Measurements from ENCODE around the gene GPR35. TPM values are rescaled to one million over a fixed set of nuclear protein-coding genes. Genes with fewer than 3 reads are reported as not detected.

GPR35 gene
- polyA plus RNA-seq, 4 donors, result 75.5 to 367 (median 233) TPM

DNA sequence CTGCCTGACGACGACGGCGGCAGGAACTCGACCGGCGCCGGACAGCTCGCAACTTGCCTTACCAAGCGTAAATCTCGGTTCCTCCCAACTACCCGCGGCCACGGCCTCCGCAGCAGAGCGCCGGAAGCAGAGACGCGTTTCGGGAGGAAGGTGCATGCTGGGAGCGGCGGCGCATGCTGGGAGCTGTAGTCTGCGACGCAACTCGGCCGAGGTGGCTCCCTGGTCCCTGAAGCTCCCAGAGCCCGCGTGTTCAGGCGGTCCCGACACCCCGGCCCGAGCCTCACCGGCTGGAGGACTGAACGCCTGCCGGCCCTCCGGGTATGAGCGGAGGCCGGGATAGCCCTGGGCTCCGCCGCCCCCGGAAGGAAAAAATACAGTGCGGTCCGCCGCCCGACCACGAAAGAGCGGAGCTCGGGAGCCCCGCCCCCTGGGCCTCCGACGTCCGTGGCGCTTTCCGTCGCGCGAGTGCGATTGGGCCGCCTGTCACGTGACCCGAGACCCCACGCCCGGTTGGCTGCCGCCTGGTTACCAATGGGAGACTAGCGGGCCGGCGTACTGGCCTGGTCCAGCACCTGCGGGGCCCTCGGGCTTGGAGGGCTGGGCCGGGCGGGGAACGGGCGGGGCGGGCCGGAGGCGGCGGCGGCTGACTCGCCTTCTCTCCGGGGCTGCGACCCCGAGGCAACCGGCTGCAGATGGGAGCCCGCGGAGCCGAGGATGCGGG is 38.9 kb upstream of the GPR35 start, which contains the start of gene CAPN10:
Gene CAPN10, plus strand, starts transcription at position 537 of the 721 bp plus-strand sequence. Its CDS starts 178 bp downstream, at position 715.
- Histone ChIP-seq H3K9me3 (ENCODE audit: control insufficient read depth in 2 of 2, insufficient read depth in 1 of 2, low read depth in 1 of 2, low read length in 1 of 2) (peaks cover 0 to 7% of the 10 kb centered on the region in 2 donors), H3K4me1 (ENCODE audit: control insufficient read depth in 3 of 3, insufficient read depth in 2 of 3, low read depth in 1 of 3, low read length in 2 of 3) (peaks cover 5 to 18% (median 15%) of the 10 kb centered on the region in 3 donors), H3K27ac (ENCODE audit: low read depth in 1 of 3, low read length in 2 of 3) (peak within 1 kb of the TSS; percentile 79 to 95 (median 83)), H3K27me3 (ENCODE audit: control insufficient read depth in 3 of 3, insufficient read depth in 3 of 3, low read length in 3 of 3) (no peaks in the 10 kb centered on the region), H3K4me3 (ENCODE audit: low read depth in 1 of 3, low read length in 3 of 3) (peak within 1 kb of the TSS; percentile 87 to 90 (median 88)), H3K36me3 (ENCODE audit: control insufficient read depth in 3 of 3, insufficient read depth in 2 of 3, low read depth in 1 of 3, low read length in 3 of 3) (peaks cover 0 to 43% (median 2%) of the 10 kb centered on the region in 3 donors)
- DNase-seq (peak; percentile 98 to 99), FAIRE-seq (no peak)
- 0 to 1% (median 0%) methylated on average over 79 to 88 of the region's 88 CpGs for WGBS, 3 donors

GRCh38 chr2:240586919-240587800 is 38.1 kb upstream of the GPR35 start:
- DNase-seq (peak; percentile 50 to 60), FAIRE-seq (no peak)
- Histone ChIP-seq H3K9me3 (ENCODE audit: control insufficient read depth in 2 of 2, insufficient read depth in 1 of 2, low read depth in 1 of 2, low read length in 1 of 2) (no peaks in the 10 kb centered on the region), H3K4me1 (ENCODE audit: control insufficient read depth in 3 of 3, insufficient read depth in 2 of 3, low read depth in 1 of 3, low read length in 2 of 3) (peaks cover 5 to 18% (median 15%) of the 10 kb centered on the region in 3 donors), H3K4me3 (ENCODE audit: low read depth in 1 of 3, low read length in 3 of 3) (peak overlapping the region; percentile 59 to 90 (median 88)), H3K27me3 (ENCODE audit: control insufficient read depth in 3 of 3, insufficient read depth in 3 of 3, low read length in 3 of 3) (no peaks in the 10 kb centered on the region), H3K27ac (ENCODE audit: low read depth in 1 of 3, low read length in 2 of 3) (peak overlapping the region in 2 of 3 donors; percentile 24 to 39), H3K36me3 (ENCODE audit: control insufficient read depth in 3 of 3, insufficient read depth in 2 of 3, low read depth in 1 of 3, low read length in 3 of 3) (peaks cover 2 to 47% (median 4%) of the 10 kb centered on the region in 3 donors)
- WGBS, 3 donors, result 2 to 3% (median 3%) methylated on average over 43 to 62 of the region's 62 CpGs

DNA sequence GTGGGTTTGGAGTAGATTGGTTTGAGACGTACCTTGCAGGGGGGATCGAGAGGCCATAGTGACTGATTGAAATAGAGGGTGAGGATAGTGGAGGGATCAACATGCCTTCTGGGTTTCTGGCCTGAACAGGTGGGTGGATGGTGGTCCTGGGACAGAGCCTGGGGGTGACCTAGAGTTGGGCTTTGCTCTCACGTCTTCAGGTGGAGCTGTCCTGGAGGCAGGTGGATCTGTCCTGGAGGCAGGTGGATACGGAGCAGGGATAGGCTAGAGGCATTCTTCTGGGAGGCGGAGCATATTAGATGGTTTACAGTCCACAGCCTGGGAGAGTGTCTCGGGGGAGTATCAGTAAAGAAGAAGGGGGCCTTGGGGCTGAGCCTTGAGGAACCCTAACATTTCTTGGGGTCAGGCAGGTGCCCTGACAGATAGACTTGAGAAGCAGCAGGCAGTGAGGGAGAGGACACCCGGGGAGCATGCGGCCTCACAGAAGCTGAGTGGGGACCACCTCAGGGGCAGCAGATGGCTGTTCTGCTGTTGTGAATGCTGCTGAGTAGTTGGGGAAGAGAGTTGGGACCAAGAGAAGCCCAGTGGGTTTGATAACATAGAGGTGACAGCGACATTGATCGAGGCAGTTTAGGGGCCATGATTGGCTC is 37.1 kb upstream of the GPR35 start:
- peak overlapping the region in 1 of 3 donors; percentile 88 for H3K4me3 ChIP-seq (ENCODE audit: low read depth in 1 of 3, low read length in 3 of 3)
- no peak overlapping the region for H3K27ac ChIP-seq (ENCODE audit: low read depth in 1 of 3, low read length in 2 of 3)
- FAIRE-seq (no peak), DNase-seq (no peak)
- H3K4me1 ChIP-seq (ENCODE audit: control insufficient read depth in 3 of 3, insufficient read depth in 2 of 3, low read depth in 1 of 3, low read length in 2 of 3), result peaks cover 5 to 18% (median 15%) of the 10 kb centered on the region in 3 donors
- H3K27me3 ChIP-seq (ENCODE audit: control insufficient read depth in 3 of 3, insufficient read depth in 3 of 3, low read length in 3 of 3), result no peaks in the 10 kb centered on the region
- 67 to 80% (median 77%) methylated on average over 10 of the region's 10 CpGs for WGBS, 3 donors
- H3K36me3 ChIP-seq (ENCODE audit: control insufficient read depth in 3 of 3, insufficient read depth in 2 of 3, low read depth in 1 of 3, low read length in 3 of 3), result peaks cover 2 to 54% (median 6%) of the 10 kb centered on the region in 3 donors
- H3K9me3 ChIP-seq (ENCODE audit: control insufficient read depth in 2 of 2, insufficient read depth in 1 of 2, low read depth in 1 of 2, low read length in 1 of 2), result no peaks in the 10 kb centered on the region

GRCh38 chr2:240588669-240589068 is 36.6 kb upstream of the GPR35 start:
- DNase-seq, result no peak
- 77 to 91% (median 81%) methylated on average over 4 of the region's 4 CpGs for WGBS, 3 donors
- Histone ChIP-seq H3K27me3 (ENCODE audit: control insufficient read depth in 3 of 3, insufficient read depth in 3 of 3, low read length in 3 of 3) (no peaks in the 10 kb centered on the region), H3K36me3 (ENCODE audit: control insufficient read depth in 3 of 3, insufficient read depth in 2 of 3, low read depth in 1 of 3, low read length in 3 of 3) (peaks cover 2 to 55% (median 6%) of the 10 kb centered on the region in 3 donors), H3K27ac (ENCODE audit: low read depth in 1 of 3, low read length in 2 of 3) (no peak overlapping the region), H3K4me3 (ENCODE audit: low read depth in 1 of 3, low read length in 3 of 3) (no peak overlapping the region), H3K4me1 (ENCODE audit: control insufficient read depth in 3 of 3, insufficient read depth in 2 of 3, low read depth in 1 of 3, low read length in 2 of 3) (peaks cover 5 to 18% (median 15%) of the 10 kb centered on the region in 3 donors), H3K9me3 (ENCODE audit: control insufficient read depth in 2 of 2, insufficient read depth in 1 of 2, low read depth in 1 of 2, low read length in 1 of 2) (no peaks in the 10 kb centered on the region)
- FAIRE-seq, result no peak

- Histone ChIP-seq H3K9me3 (ENCODE audit: control insufficient read depth in 2 of 2, insufficient read depth in 1 of 2, low read depth in 1 of 2, low read length in 1 of 2) (no peaks in the 10 kb centered on the region), H3K4me1 (ENCODE audit: control insufficient read depth in 3 of 3, insufficient read depth in 2 of 3, low read depth in 1 of 3, low read length in 2 of 3) (peaks cover 5 to 18% (median 15%) of the 10 kb centered on the region in 3 donors), H3K36me3 (ENCODE audit: control insufficient read depth in 3 of 3, insufficient read depth in 2 of 3, low read depth in 1 of 3, low read length in 3 of 3) (peaks cover 2 to 59% (median 6%) of the 10 kb centered on the region in 3 donors)
Observed at GRCh38 chr2:240589375-240589774, 35.9 kb upstream of the GPR35 start.

GRCh38 chr2:240589850-240590525 is 35.3 kb upstream of the GPR35 start:
- Histone ChIP-seq H3K36me3 (ENCODE audit: control insufficient read depth in 3 of 3, insufficient read depth in 2 of 3, low read depth in 1 of 3, low read length in 3 of 3) (peaks cover 2 to 61% (median 6%) of the 10 kb centered on the region in 3 donors), H3K4me1 (ENCODE audit: control insufficient read depth in 3 of 3, insufficient read depth in 2 of 3, low read depth in 1 of 3, low read length in 2 of 3) (peaks cover 3 to 15% (median 11%) of the 10 kb centered on the region in 3 donors), H3K27me3 (ENCODE audit: control insufficient read depth in 3 of 3, insufficient read depth in 3 of 3, low read length in 3 of 3) (no peaks in the 10 kb centered on the region), H3K4me3 (ENCODE audit: low read depth in 1 of 3, low read length in 3 of 3) (no peak overlapping the region), H3K9me3 (ENCODE audit: control insufficient read depth in 2 of 2, insufficient read depth in 1 of 2, low read depth in 1 of 2, low read length in 1 of 2) (no peaks in the 10 kb centered on the region), H3K27ac (ENCODE audit: low read depth in 1 of 3, low read length in 2 of 3) (no peak overlapping the region)
- no peak for FAIRE-seq
- DNase-seq, result no peak
- 88 to 92% (median 90%) methylated on average over 16 of the region's 16 CpGs for WGBS, 3 donors

More at GRCh38 chr2:240589375-240589774, 35.9 kb upstream of the GPR35 start:
- DNase-seq (no peak), FAIRE-seq (no peak)
- Histone ChIP-seq H3K27me3 (ENCODE audit: control insufficient read depth in 3 of 3, insufficient read depth in 3 of 3, low read length in 3 of 3) (no peaks in the 10 kb centered on the region), H3K4me3 (ENCODE audit: low read depth in 1 of 3, low read length in 3 of 3) (no peak overlapping the region), H3K27ac (ENCODE audit: low read depth in 1 of 3, low read length in 2 of 3) (no peak overlapping the region)
- 87 to 88% (median 87%) methylated on average over 14 of the region's 14 CpGs for WGBS, 3 donors

DNA sequence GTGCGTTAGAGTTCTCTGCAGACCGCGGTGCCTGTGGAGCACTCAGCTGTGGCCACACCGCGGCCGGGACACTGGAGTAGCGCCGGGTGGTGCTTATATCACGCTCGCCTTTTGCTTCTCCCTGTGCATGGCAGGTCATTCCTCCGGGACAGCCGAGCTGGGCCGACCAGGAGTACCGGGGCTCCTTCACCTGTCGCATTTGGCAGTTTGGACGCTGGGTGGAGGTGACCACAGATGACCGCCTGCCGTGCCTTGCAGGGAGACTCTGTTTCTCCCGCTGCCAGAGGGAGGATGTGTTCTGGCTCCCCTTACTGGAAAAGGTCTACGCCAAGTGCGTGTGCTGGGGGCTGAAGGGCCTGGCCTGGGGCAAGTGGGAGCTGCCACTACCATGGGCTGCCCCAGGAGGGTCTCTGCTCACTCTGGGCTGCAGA is 34.6 kb upstream of the GPR35 start:
- 95 to 98% (median 97%) methylated on average over 21 of the region's 21 CpGs for WGBS, 3 donors
- H3K27me3 ChIP-seq (ENCODE audit: control insufficient read depth in 3 of 3, insufficient read depth in 3 of 3, low read length in 3 of 3), result no peaks in the 10 kb centered on the region
- DNase-seq, result no peak
- H3K27ac ChIP-seq (ENCODE audit: low read depth in 1 of 3, low read length in 2 of 3), result no peak overlapping the region
- H3K9me3 ChIP-seq (ENCODE audit: control insufficient read depth in 2 of 2, insufficient read depth in 1 of 2, low read depth in 1 of 2, low read length in 1 of 2), result no peaks in the 10 kb centered on the region
- H3K4me1 ChIP-seq (ENCODE audit: control insufficient read depth in 3 of 3, insufficient read depth in 2 of 3, low read depth in 1 of 3, low read length in 2 of 3), result peaks cover 0 to 10% (median 8%) of the 10 kb centered on the region in 3 donors
- peaks cover 2 to 65% (median 6%) of the 10 kb centered on the region in 3 donors for H3K36me3 ChIP-seq (ENCODE audit: control insufficient read depth in 3 of 3, insufficient read depth in 2 of 3, low read depth in 1 of 3, low read length in 3 of 3)
- no peak for FAIRE-seq
- no peak overlapping the region for H3K4me3 ChIP-seq (ENCODE audit: low read depth in 1 of 3, low read length in 3 of 3)
